Activated T-helper 1 cell treated with Interleukin-2 at 50 U/mL for 16 hours (primary cell): Measurements from ENCODE around the gene CUBN.
"Not testable (repeated sequence)": the region's sequence is repeated elsewhere in the genome, so short reads cannot be mapped to it uniquely, and the experiment has no call there.

Source experiments
- DNase-seq: peaks from one replicate; pipeline ENCODE4 v3.0.0-alpha.2; 2020; ENCODE audit warnings: low read depth

CUBN gene

DNA sequence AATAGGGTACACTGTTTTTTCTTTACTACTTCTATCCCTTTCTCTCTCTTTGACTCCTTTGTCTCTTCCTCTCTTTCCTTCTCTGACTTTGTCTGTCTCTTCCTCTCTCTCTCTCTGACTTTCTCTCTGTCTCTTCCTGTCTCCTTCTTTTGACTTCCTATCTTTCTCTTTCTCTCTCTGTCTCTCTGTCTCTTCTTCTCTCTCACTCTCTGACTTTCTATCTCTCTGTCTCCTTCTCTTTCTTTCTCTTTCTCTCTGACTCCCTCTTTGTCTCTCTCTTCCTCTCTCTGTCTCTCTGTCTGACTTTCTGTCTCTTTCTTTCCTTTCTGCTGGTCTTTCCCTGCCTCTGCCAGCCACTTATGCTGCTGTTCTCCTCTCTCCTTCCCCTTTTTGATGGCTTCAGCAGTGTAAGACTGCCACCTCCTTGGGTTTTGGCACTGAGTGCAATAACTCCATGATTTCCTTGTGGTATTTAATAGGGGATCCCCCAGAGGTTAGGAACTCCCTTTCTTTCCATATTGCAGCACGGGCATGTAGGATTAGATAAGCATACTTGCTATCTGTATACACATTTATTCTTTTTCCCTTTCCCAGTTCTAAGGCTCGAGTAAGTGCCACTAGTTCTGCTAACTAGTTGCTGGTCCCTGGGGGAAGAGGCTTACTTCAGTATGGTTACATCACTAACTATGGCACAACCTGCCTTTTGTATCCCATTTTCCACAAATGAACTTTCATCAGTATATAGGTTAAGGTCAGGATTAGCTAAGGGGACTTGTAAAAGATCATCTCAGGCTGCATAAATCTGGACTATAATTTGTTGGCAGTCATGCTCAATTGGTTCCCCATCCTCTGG is 116.3 kb downstream of the CUBN start:
- DNase-seq: not testable (repeated sequence)

GRCh38 chr10:17012731-17013130 is 116.9 kb downstream of the CUBN start:
- not testable (repeated sequence) for DNase-seq

GRCh38 chr10:17010363-17011145 is 119.1 kb downstream of the CUBN start:
- DNase-seq: no peak

GRCh38 chr10:17009212-17009700 is 120.4 kb downstream of the CUBN start:
- DNase-seq: no peak

GRCh38 chr10:17007418-17007770 is 122.2 kb downstream of the CUBN start:
- no peak for DNase-seq

- no peak for DNase-seq
These were observed 122.8 kb downstream of the CUBN start for GRCh38 chr10:17006631-17007417.

DNA sequence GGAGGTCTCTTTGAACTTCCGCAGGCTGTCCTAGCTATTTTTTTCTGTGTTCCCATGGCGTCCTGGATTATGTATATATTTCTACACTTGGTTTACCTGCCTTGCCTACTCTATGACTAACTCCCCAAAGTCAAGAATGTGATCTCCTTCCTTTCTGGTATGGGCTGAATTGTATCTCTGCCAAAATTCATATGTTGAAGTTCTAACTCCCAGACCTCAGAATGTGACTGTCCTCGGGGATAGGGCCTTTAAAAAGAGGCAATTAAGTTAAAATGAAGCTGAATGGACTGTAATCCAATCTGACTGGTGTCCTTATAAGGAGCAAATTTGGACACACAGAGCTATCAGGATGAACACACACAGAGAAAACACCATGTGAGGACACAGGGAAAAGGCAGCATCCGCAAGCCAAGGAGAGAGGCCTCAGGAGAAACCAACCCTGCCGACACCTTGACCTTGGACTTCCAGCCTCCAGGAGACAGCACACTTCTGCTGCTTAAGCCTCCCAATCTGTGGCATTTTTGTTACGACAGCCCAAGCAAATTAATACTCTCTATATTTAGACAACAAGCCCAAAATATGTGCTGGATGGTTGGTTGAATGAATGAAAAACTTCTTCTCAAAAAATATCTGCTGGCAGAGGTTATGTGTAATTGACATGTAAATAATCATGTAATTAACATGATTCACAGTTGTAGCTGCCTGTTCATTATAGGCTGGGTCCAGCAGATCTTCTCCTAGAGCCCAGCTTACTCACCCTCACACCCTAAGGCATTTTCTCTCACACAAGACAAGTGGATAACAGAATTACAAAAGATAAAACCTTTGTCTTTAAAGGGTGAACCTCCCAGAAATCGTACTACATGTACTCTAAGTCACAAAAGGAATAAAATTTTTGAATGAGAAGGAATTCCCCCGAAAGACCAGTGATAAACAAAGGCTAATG is 123.7 kb downstream of the CUBN start:
- no peak for DNase-seq

GRCh38 chr10:17004801-17005380 is 124.7 kb downstream of the CUBN start:
- DNase-seq: no peak

- DNase-seq: no peak
These were observed 125.8 kb downstream of the CUBN start for GRCh38 chr10:17003651-17004286.

- DNase-seq: peak; percentile 38
These were observed 126.5 kb downstream of the CUBN start for GRCh38 chr10:17003151-17003550.

GRCh38 chr10:17001961-17002749 is 127.5 kb downstream of the CUBN start:
- DNase-seq: no peak

GRCh38 chr10:17001297-17001744 is 128.3 kb downstream of the CUBN start:
- no peak for DNase-seq

- DNase-seq: no peak
These were observed 129.8 kb downstream of the CUBN start for GRCh38 chr10:16999665-17000451.

DNA sequence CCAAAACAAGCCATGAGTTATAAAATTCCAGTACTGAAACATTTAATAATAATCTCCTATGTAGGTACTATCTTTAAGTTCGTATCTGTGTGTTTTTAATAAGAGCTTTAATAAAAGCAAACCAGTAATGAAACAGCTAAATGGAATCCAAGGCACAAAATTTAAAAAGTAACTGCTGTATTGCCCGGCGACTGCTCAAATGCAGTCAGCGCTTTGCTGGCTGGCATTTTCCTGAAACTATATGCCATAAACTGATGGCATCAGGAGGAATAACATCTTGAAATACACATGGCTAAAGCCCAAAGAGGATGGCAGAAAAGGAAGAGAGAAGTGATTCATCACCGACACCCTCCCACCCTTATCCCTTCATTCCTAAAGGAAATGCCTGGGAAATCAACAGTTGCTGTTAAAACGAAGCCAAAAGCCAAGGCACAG is 133.1 kb downstream of the CUBN start:
- DNase-seq: no peak

DNA sequence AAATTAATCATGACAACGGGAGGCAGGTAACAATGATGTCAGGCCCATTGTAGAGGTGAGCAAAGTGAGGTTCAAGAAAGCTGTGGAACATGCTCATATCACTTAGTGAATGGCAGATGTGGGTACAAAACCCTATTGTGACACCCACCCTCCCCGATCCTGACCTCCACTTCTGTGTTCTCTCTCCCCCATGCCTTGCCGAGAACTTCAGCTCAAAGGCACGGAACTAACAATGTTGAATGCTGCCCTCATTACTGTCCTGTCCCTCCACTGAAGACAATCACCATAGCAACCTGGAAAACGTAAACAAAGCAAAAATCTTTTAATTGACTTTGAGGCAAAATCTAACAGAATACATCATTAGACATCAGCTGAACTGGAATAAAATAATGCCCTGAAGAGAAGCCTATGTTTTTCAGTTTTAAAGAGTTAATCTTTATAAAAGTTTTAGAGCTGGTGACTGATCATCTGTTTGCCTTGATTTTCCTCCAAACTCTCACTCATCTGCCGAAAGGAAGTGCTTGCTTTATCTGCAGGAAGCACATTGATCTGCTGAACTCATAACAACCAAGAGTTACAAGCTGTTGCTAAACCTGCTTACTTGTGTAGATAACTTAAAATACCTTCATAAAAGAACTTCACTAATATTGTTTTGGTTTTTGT is 133.6 kb downstream of the CUBN start:
- no peak for DNase-seq

GRCh38 chr10:16993186-16993585 is 136.4 kb downstream of the CUBN start:
- no peak for DNase-seq

GRCh38 chr10:16992611-16993119 is 136.9 kb downstream of the CUBN start:
- no peak for DNase-seq

GRCh38 chr10:16991011-16991410 is 138.6 kb downstream of the CUBN start:
- no peak for DNase-seq
